Uterus (tissue), 2 donors: Measurements from ENCODE around the gene PLCH2.

Experiments
- CTCF ChIP-seq, 4 experiments: fragments of 200-600 bp in 2 of 4; fragments of 450-650 bp in 2 of 4; sonication (generic) in 2 of 4; IDR thresholded peaks; one replicate each; pipeline ENCODE4 v1.5.1; 2016 to 2019; ENCODE audit warnings: antibody characterized with exemption in 4 of 4, mild to moderate bottlenecking in 2 of 4, moderate library complexity in 1 of 4
- POLR2A ChIP-seq, 2 donors: fragments of 450-650 bp; IDR thresholded peaks; one replicate each; pipeline ENCODE4 v1.6.1; 2016; ENCODE audit warnings: antibody characterized with exemption in 2 of 2, mild to moderate bottlenecking in 1 of 2, moderate library complexity in 1 of 2

GRCh38 chr1:2468041-2468472 is 8.0 kb upstream of the PLCH2 start:
- TF ChIP-seq CTCF (IDR thresholded peaks at IDR 0.05) = no peak
- TF ChIP-seq POLR2A (IDR thresholded peaks at IDR 0.05) = no peak
